Neural cell (in vitro differentiated cells): ENCODE results near the gene FBLN7. TPM values are rescaled to one million over a fixed set of nuclear protein-coding genes. Genes with fewer than 3 reads are reported as not detected.
"Not testable (repeated sequence)": the region's sequence is repeated elsewhere in the genome, so short reads cannot be mapped to it uniquely, and the experiment has no call there.

ENCODE experiments used
- H2AFZ ChIP-seq: fragments of 200-600, 300-800 bp; sonication (generic), shearing (Covaris generic); 2 replicates; pipeline ENCODE4 v1.6.0; 2014; ENCODE audit warnings: low read depth, mild to moderate bottlenecking, antibody characterized with exemption, low read length, moderate library complexity
- H3F3A ChIP-seq: fragments of 200-600 bp; shearing (Covaris generic); 2 replicates; pipeline ENCODE4 v1.6.1; 2016; ENCODE audit warnings: mild to moderate bottlenecking, moderate library complexity, mixed read lengths, antibody characterized with exemption, low read length; ENCODE audit not compliant: insufficient read depth, poor library complexity, severe bottlenecking
- H3K27ac ChIP-seq: fragments of 200-600, 300-800 bp; sonication (generic), shearing (Covaris generic); 2 replicates; pipeline ENCODE4 v1.5.1; 2014; ENCODE audit warnings: mild to moderate bottlenecking, low read length, moderate library complexity
- H3K27me3 ChIP-seq: fragments of 300-800, 200-600 bp; sonication (generic), shearing (Covaris generic); 2 replicates; pipeline ENCODE4 v1.6.0; 2014; ENCODE audit warnings: mild to moderate bottlenecking, low read depth, low read length, moderate library complexity; ENCODE audit not compliant: insufficient read depth
- H3K36me3 ChIP-seq: fragments of 300-800, 200-600 bp; sonication (generic), shearing (Covaris generic); 2 replicates; pipeline ENCODE4 v1.5.1; 2014; ENCODE audit warnings: mild to moderate bottlenecking, antibody characterized with exemption, low read length, moderate library complexity; ENCODE audit not compliant: insufficient read depth
- H3K4me2 ChIP-seq: fragments of 300-800, 200-600 bp; sonication (generic), shearing (Covaris generic); 2 replicates; pipeline ENCODE4 v1.6.0; 2014; ENCODE audit warnings: mild to moderate bottlenecking, low read length
- H3K4me3 ChIP-seq: fragments of 300-800, 200-600 bp; sonication (generic), shearing (Covaris generic); 2 replicates; pipeline ENCODE4 v1.5.1; 2014; ENCODE audit warnings: mild to moderate bottlenecking, low read length, moderate library complexity
- H3K79me2 ChIP-seq: fragments of 200-600 bp; shearing (Covaris generic); replicated peaks from 2 replicates; pipeline ENCODE4 v1.6.0; 2014; ENCODE audit warnings: mild to moderate bottlenecking, low read length, moderate library complexity; ENCODE audit not compliant: insufficient read depth
- H3K9ac ChIP-seq: fragments of 300-800, 200-600 bp; sonication (generic), shearing (Covaris generic); 2 replicates; pipeline ENCODE4 v1.6.1; 2016; ENCODE audit warnings: mild to moderate bottlenecking, low read length, mixed read lengths
- H3K9me2 ChIP-seq: fragments of 200-600 bp; shearing (Covaris generic); 2 replicates; pipeline ENCODE4 v1.6.1; 2016; ENCODE audit warnings: mild to moderate bottlenecking, low read length, mixed read lengths; ENCODE audit not compliant: insufficient read depth
- H3K9me3 ChIP-seq: fragments of 200-600, 300-800 bp; sonication (generic), shearing (Covaris generic); 2 replicates; pipeline ENCODE4 v1.6.1; 2016; ENCODE audit warnings: mild to moderate bottlenecking, mixed run types, low read length, moderate library complexity, mixed read lengths
- H4K20me1 ChIP-seq: fragments of 200-600 bp; shearing (Covaris generic); 2 replicates; pipeline ENCODE4 v1.6.1; 2016; ENCODE audit warnings: mild to moderate bottlenecking, mixed run types; ENCODE audit not compliant: insufficient read depth
- CTCF ChIP-seq: fragments of 450-650 bp; IDR thresholded peaks from 2 replicates; pipeline ENCODE4 v1.5.1; 2014; ENCODE audit warnings: antibody characterized with exemption, mild to moderate bottlenecking, moderate library complexity; ENCODE audit not compliant: poor library complexity, severe bottlenecking
- EP300 ChIP-seq: fragments of 450-650 bp; conservative IDR thresholded peaks from 2 replicates; pipeline ENCODE4 v1.6.1; 2014; ENCODE audit warnings: antibody characterized with exemption, mild to moderate bottlenecking, moderate library complexity; ENCODE audit not compliant: poor library complexity, severe bottlenecking
- EZH2 ChIP-seq: fragments of 200-600, 300-800 bp; shearing (Covaris generic), sonication (generic); IDR thresholded peaks from 2 replicates; pipeline ENCODE4 v1.6.1; 2014; ENCODE audit warnings: antibody characterized with exemption, low read length, borderline replicate concordance, mild to moderate bottlenecking; ENCODE audit not compliant: insufficient read depth, poor library complexity, severe bottlenecking
- MXI1 ChIP-seq: fragments of 450-650 bp; conservative IDR thresholded peaks from 2 replicates; pipeline ENCODE4 v1.6.1; 2014; ENCODE audit warnings: antibody characterized with exemption, mild to moderate bottlenecking; ENCODE audit not compliant: poor library complexity, severe bottlenecking
- POLR2AphosphoS5 ChIP-seq: IDR thresholded peaks from 2 replicates; pipeline ENCODE4 v1.6.1; 2012
- RAD21 ChIP-seq: fragments of 450-650 bp; conservative IDR thresholded peaks from 2 replicates; pipeline ENCODE4 v1.6.1; 2014; ENCODE audit warnings: antibody characterized with exemption, mild to moderate bottlenecking, moderate library complexity
- SMC3 ChIP-seq: fragments of 450-650 bp; conservative IDR thresholded peaks from 2 replicates; pipeline ENCODE4 v1.6.1; 2014; ENCODE audit warnings: antibody characterized with exemption, mild to moderate bottlenecking, moderate library complexity; ENCODE audit not compliant: poor library complexity
- TAF1 ChIP-seq: IDR thresholded peaks from 2 replicates; pipeline ENCODE4 v1.6.1; 2012; ENCODE audit warnings: low read depth
- polyA plus RNA-seq: library from polyadenylated mRNA; depleted of rRNA; stranded (reverse); fragments of >200 nt; gene quantifications from 2 replicates; pipeline ENCODE4 v1.2.3, GENCODE V29; 2014
- TF ChIP-seq, protein P1 (sequence below): IDR thresholded peaks from 2 replicates; pipeline ENCODE4 v1.6.1; 2012; ENCODE audit warnings: borderline replicate concordance

FBLN7 gene
- polyA plus RNA-seq, 1 donor from 2014 or later, result not detected

DNA sequence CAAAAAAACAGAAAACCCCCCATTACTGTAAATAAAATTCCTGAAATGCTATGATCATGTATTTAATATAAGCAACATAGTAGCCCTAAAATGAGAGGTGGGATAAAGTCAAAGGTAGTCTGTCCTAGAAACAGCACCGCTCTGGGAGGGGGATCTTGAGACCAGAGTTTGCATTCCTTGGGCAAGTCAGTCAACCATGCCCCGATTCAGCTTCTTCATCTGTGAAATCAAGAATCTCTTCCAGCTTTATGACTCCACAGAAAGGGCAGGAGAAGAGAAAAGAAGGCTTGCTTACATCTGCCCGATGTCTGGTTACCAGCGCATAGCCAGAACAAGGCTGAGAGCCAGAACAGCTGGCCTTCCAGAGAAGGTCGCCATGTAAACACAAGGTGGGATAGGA lies 2.1 kb upstream of the FBLN7 start:
- Histone ChIP-seq H3K4me3 (no peak overlapping the region), H3K27me3 (peaks cover 22% of the 10 kb centered on the region), H3K27ac (no peak overlapping the region), H3K79me2 (no peaks in the 10 kb centered on the region), H4K20me1 (no peaks in the 10 kb centered on the region), H3K9ac (no peak overlapping the region), H3K9me2 (no peaks in the 10 kb centered on the region), H3K9me3 (no peaks in the 10 kb centered on the region), H2AFZ (no peak overlapping the region), H3K4me2 (no peak overlapping the region), H3F3A (no peaks in the 10 kb centered on the region), H3K36me3 (no peaks in the 10 kb centered on the region)
- TF ChIP-seq MXI1 (no peak), EZH2 (no peak), CTCF (no peak), EP300 (no peak), TAF1 (no peak), RAD21 (no peak), POLR2AphosphoS5 (no peak), SMC3 (no peak)
- TF ChIP-seq, protein P1, sequence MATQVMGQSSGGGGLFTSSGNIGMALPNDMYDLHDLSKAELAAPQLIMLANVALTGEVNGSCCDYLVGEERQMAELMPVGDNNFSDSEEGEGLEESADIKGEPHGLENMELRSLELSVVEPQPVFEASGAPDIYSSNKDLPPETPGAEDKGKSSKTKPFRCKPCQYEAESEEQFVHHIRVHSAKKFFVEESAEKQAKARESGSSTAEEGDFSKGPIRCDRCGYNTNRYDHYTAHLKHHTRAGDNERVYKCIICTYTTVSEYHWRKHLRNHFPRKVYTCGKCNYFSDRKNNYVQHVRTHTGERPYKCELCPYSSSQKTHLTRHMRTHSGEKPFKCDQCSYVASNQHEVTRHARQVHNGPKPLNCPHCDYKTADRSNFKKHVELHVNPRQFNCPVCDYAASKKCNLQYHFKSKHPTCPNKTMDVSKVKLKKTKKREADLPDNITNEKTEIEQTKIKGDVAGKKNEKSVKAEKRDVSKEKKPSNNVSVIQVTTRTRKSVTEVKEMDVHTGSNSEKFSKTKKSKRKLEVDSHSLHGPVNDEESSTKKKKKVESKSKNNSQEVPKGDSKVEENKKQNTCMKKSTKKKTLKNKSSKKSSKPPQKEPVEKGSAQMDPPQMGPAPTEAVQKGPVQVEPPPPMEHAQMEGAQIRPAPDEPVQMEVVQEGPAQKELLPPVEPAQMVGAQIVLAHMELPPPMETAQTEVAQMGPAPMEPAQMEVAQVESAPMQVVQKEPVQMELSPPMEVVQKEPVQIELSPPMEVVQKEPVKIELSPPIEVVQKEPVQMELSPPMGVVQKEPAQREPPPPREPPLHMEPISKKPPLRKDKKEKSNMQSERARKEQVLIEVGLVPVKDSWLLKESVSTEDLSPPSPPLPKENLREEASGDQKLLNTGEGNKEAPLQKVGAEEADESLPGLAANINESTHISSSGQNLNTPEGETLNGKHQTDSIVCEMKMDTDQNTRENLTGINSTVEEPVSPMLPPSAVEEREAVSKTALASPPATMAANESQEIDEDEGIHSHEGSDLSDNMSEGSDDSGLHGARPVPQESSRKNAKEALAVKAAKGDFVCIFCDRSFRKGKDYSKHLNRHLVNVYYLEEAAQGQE, result no peak

GRCh38 chr2:112137516-112138158 lies 548 bp upstream of the FBLN7 start:
- no peak overlapping the region for H2AFZ ChIP-seq

DNA sequence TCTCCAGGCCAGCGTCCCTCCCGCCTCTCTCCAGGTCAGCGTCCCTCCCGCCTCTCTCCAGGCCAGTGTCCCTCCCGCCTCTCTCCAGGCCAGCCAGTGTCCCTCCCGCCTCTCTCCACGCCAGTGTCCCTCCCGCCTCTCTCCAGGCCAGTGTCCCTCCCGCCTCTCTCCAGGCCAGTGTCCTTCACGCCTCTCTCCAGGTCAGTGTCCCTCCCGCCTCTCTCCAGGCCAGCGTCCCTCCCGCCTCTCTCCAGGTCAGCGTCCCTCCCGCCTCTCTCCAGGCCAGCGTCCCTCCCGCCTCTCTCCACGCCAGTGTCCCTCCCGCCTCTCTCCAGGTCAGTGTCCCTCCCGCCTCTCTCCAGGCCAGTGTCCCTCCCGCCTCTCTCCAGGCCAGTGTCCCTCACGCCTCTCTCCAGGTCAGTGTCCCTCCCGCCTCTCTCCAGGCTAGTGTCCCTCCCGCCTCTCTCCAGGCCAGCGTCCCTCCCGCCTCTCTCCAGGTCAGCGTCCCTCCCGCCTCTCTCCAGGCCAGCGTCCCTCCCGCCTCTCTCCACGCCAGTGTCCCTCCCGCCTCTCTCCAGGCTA lies 939 bp downstream of the FBLN7 start:
- Histone ChIP-seq H3K4me3 (peak overlapping the region; percentile 68), H3K27me3 (peaks cover 22% of the 10 kb centered on the region)
- not testable (repeated sequence) for H2AFZ ChIP-seq, H3K9ac ChIP-seq, H3K9me2 ChIP-seq, H3K27ac ChIP-seq, H3K36me3 ChIP-seq, H3K9me3 ChIP-seq, H3K4me2 ChIP-seq, H3F3A ChIP-seq, H3K79me2 ChIP-seq, H4K20me1 ChIP-seq

More at GRCh38 chr2:112137516-112138158, 548 bp upstream of the FBLN7 start:
- no peaks in the 10 kb centered on the region for H3K9me3 ChIP-seq
- H3K4me3 ChIP-seq, result peak overlapping the region; percentile 68
- H3F3A ChIP-seq, result no peaks in the 10 kb centered on the region
- H3K27ac ChIP-seq, result no peak overlapping the region
- no peaks in the 10 kb centered on the region for H4K20me1 ChIP-seq
- no peaks in the 10 kb centered on the region for H3K9me2 ChIP-seq
- H3K27me3 ChIP-seq, result peaks cover 22% of the 10 kb centered on the region
- TF ChIP-seq EP300 (no peak), EZH2 (no peak)
- H3K36me3 ChIP-seq, result no peaks in the 10 kb centered on the region
- no peaks in the 10 kb centered on the region for H3K79me2 ChIP-seq
- H3K4me2 ChIP-seq, result peak overlapping the region; percentile 19
- H3K9ac ChIP-seq, result no peak overlapping the region

- not testable (repeated sequence) for H3K79me2 ChIP-seq, H3K9me3 ChIP-seq, H3K4me2 ChIP-seq, H3K36me3 ChIP-seq, H3F3A ChIP-seq, H3K9ac ChIP-seq, H3K4me3 ChIP-seq, H4K20me1 ChIP-seq, H2AFZ ChIP-seq, H3K27ac ChIP-seq, H3K9me2 ChIP-seq
- peaks cover 22% of the 10 kb centered on the region for H3K27me3 ChIP-seq
Measured at GRCh38 chr2:112139661-112140204, 1.5 kb downstream of the FBLN7 start.
